Neuronal stem cell (in vitro differentiated cells): Measurements from ENCODE around the gene SFXN5.

Experiments used
- DNase-seq: peaks from one replicate; pipeline ENCODE4 v3.0.0-alpha.2; 2013; ENCODE audit warnings: low spot score
- H2AFZ ChIP-seq: one replicate; pipeline ENCODE4 v1.6.1; 2013; ENCODE audit warnings: mild to moderate bottlenecking, low read length, inconsistent platforms
- H2AK5ac ChIP-seq: 2 replicates; pipeline ENCODE4 v1.6.1; 2013; ENCODE audit warnings: low read depth, mild to moderate bottlenecking, inconsistent platforms, low read length, moderate library complexity, mixed read lengths
- H2BK120ac ChIP-seq: 2 replicates; pipeline ENCODE4 v1.6.1; 2013; ENCODE audit warnings: low read depth, mild to moderate bottlenecking, inconsistent platforms, low read length, moderate library complexity, mixed read lengths
- H2BK12ac ChIP-seq: one replicate; pipeline ENCODE4 v1.6.1; 2013; ENCODE audit warnings: low read length, inconsistent platforms
- H2BK15ac ChIP-seq: 2 replicates; pipeline ENCODE4 v1.6.1; 2013; ENCODE audit warnings: mild to moderate bottlenecking, low read length, inconsistent platforms, mixed read lengths
- H2BK5ac ChIP-seq: one replicate; pipeline ENCODE4 v1.6.1; 2013; ENCODE audit warnings: inconsistent platforms, mild to moderate bottlenecking, low read length, moderate library complexity
- H3K14ac ChIP-seq: one replicate; pipeline ENCODE4 v1.6.1; 2013; ENCODE audit warnings: low read length, inconsistent platforms
- H3K18ac ChIP-seq: 2 replicates; pipeline ENCODE4 v1.6.1; 2013; ENCODE audit warnings: low read length, inconsistent platforms
- H3K23ac ChIP-seq: 2 replicates; pipeline ENCODE4 v1.6.1; 2013; ENCODE audit warnings: low read depth, mild to moderate bottlenecking, mixed read lengths, low read length, inconsistent platforms; ENCODE audit not compliant: poor library complexity
- H3K27ac ChIP-seq: replicated peaks from 3 replicates; pipeline ENCODE4 v1.5.1; 2013; ENCODE audit warnings: low read length, inconsistent platforms
- H3K27me3 ChIP-seq, 3 experiments: 2 replicates each; pipeline ENCODE4 v1.6.1; 2013; ENCODE audit warnings: low read length in 3 of 3, mild to moderate bottlenecking in 2 of 3, inconsistent platforms in 1 of 3, low read depth in 1 of 3, mixed read lengths in 1 of 3, moderate library complexity in 1 of 3; ENCODE audit not compliant: control insufficient read depth in 3 of 3, insufficient read depth in 3 of 3
- H3K36me3 ChIP-seq, 2 donors: replicated peaks in 1 of 2; 2 replicates each; pipeline ENCODE4 v1.6.1; 2013; ENCODE audit warnings: low read length in 2 of 2; ENCODE audit not compliant: control insufficient read depth in 2 of 2, insufficient read depth in 2 of 2
- H3K4ac ChIP-seq: 2 replicates; pipeline ENCODE4 v1.6.1; 2013; ENCODE audit warnings: inconsistent platforms, mild to moderate bottlenecking, low read length, moderate library complexity
- H3K4me1 ChIP-seq, 2 donors: 1 replicate in 1 of 2; 2 replicates in 1 of 2; pipeline ENCODE4 v1.6.1; 2013; ENCODE audit warnings: low read length in 2 of 2, low read depth in 1 of 2; ENCODE audit not compliant: control insufficient read depth in 2 of 2, insufficient read depth in 1 of 2
- H3K4me2 ChIP-seq: one replicate; pipeline ENCODE4 v1.6.1; 2013; ENCODE audit warnings: mild to moderate bottlenecking, low read length, inconsistent platforms; ENCODE audit not compliant: insufficient read depth, poor library complexity, severe bottlenecking
- H3K4me3 ChIP-seq, 2 donors: 2 replicates each; pipeline ENCODE4 v1.5.1; 2013; ENCODE audit warnings: low read length in 2 of 2, mild to moderate bottlenecking in 2 of 2, inconsistent platforms in 1 of 2, moderate library complexity in 1 of 2
- H3K79me1 ChIP-seq: one replicate; pipeline ENCODE4 v1.6.1; 2013; ENCODE audit warnings: low read depth, mild to moderate bottlenecking, inconsistent platforms, low read length, moderate library complexity
- H3K9ac ChIP-seq: one replicate; pipeline ENCODE4 v1.6.1; 2013; ENCODE audit warnings: mild to moderate bottlenecking, low read depth, low read length, inconsistent platforms; ENCODE audit not compliant: poor library complexity
- H3K9me3 ChIP-seq, 2 donors: replicated peaks in 1 of 2; 2 replicates each; pipeline versions ENCODE3 to v1.6.1; 2013; ENCODE audit warnings: low read length in 2 of 2, mild to moderate bottlenecking in 2 of 2, inconsistent platforms in 1 of 2, low read depth in 1 of 2, mixed read lengths in 1 of 2, moderate library complexity in 1 of 2; ENCODE audit not compliant: control insufficient read depth in 2 of 2, insufficient read depth in 1 of 2
- H4K8ac ChIP-seq: one replicate; pipeline ENCODE4 v1.6.1; 2013; ENCODE audit warnings: low read depth, mild to moderate bottlenecking, inconsistent platforms, low read length, moderate library complexity
- H4K91ac ChIP-seq: one replicate; pipeline ENCODE4 v1.6.1; 2013; ENCODE audit warnings: low read length, low read depth, mild to moderate bottlenecking, inconsistent platforms; ENCODE audit not compliant: poor library complexity
- WGBS, 2 donors: extraction: QIAGEN DNeasy Blood & Tissue Kit; methylation state at CpG; one replicate each; pipeline ENCODE4 v1.1.7; 2013; ENCODE audit warnings: missing lambda C conversion rate in 2 of 2, mixed read lengths in 1 of 2; ENCODE audit not compliant: insufficient read length in 2 of 2, insufficient replicate concordance in 1 of 2; ENCODE audit errors: extremely low coverage in 2 of 2; 5-methylcytosine and 5-hydroxymethylcytosine counted together

SFXN5 gene

GRCh38 chr2:72933646-72934151, 137.8 kb downstream of the SFXN5 start:
- Histone ChIP-seq H3K9me3 (no peaks in the 10 kb centered on the region), H2BK5ac (no peak overlapping the region), H2AFZ (no peak overlapping the region), H3K4me3 (no peak overlapping the region), H4K8ac (no peak overlapping the region), H3K4ac (no peak overlapping the region), H2BK12ac (no peak overlapping the region), H2BK120ac (no peak overlapping the region), H3K36me3 (peaks cover 0 to 2% of the 10 kb centered on the region in 2 donors), H4K91ac (no peak overlapping the region), H3K4me2 (no peak overlapping the region), H3K27ac (no peak overlapping the region), H3K4me1 (peaks cover 0 to 2% of the 10 kb centered on the region in 2 donors), H3K23ac (no peak overlapping the region), H3K14ac (no peak overlapping the region), H3K9ac (no peak overlapping the region), H2AK5ac (peak overlapping the region; percentile 23), H3K79me1 (no peaks in the 10 kb centered on the region), H3K27me3 (peaks cover 0 to 92% (median 8%) of the 10 kb centered on the region in 3 experiments), H2BK15ac (no peak overlapping the region), H3K18ac (peak overlapping the region; percentile 23)
- no peak for DNase-seq
- WGBS, 2 donors, result no CpG with 5 or more reads among the region's 12 CpGs

- Histone ChIP-seq H2BK5ac (no peak overlapping the region), H3K4me2 (no peak overlapping the region), H2AFZ (no peak overlapping the region), H2BK120ac (no peak overlapping the region), H3K9ac (no peak overlapping the region), H2BK15ac (no peak overlapping the region), H3K4me1 (peaks cover 0 to 2% of the 10 kb centered on the region in 2 donors), H2BK12ac (no peak overlapping the region), H3K9me3 (no peaks in the 10 kb centered on the region), H3K23ac (no peak overlapping the region), H3K4ac (no peak overlapping the region), H3K27ac (no peak overlapping the region), H4K91ac (no peak overlapping the region), H3K14ac (no peak overlapping the region), H3K18ac (no peak overlapping the region), H3K36me3 (peaks cover 0 to 2% of the 10 kb centered on the region in 2 donors), H3K79me1 (no peaks in the 10 kb centered on the region), H4K8ac (no peak overlapping the region), H3K4me3 (no peak overlapping the region), H2AK5ac (no peak overlapping the region), H3K27me3 (peaks cover 0 to 97% (median 11%) of the 10 kb centered on the region in 3 experiments)
- DNase-seq, result no peak
- WGBS, 2 donors, result no CpG with 5 or more reads among the region's 5 CpGs
These were observed 138.3 kb downstream of the SFXN5 start for GRCh38 chr2:72933207-72933606.

GRCh38 chr2:72932805-72933204, 138.7 kb downstream of the SFXN5 start:
- H3K4me3 ChIP-seq, result no peak overlapping the region
- no peaks in the 10 kb centered on the region for H3K79me1 ChIP-seq
- peaks cover 0 to 2% of the 10 kb centered on the region in 2 donors for H3K36me3 ChIP-seq
- no peak overlapping the region for H3K23ac ChIP-seq
- no peaks in the 10 kb centered on the region for H3K9me3 ChIP-seq
- no peak overlapping the region for H3K27ac ChIP-seq
- WGBS, 2 donors, result no CpG with 5 or more reads among the region's 4 CpGs
- H3K9ac ChIP-seq, result no peak overlapping the region
- H2BK120ac ChIP-seq, result no peak overlapping the region
- no peak overlapping the region for H3K14ac ChIP-seq
- H3K4me1 ChIP-seq, result peaks cover 0 to 2% of the 10 kb centered on the region in 2 donors
- H2AFZ ChIP-seq, result no peak overlapping the region
- H2BK12ac ChIP-seq, result no peak overlapping the region
- no peak overlapping the region for H4K91ac ChIP-seq
- H3K27me3 ChIP-seq, result peaks cover 0 to 98% (median 15%) of the 10 kb centered on the region in 3 experiments
- no peak overlapping the region for H2BK15ac ChIP-seq
- no peak for DNase-seq
- no peak overlapping the region for H3K4me2 ChIP-seq
- H3K18ac ChIP-seq, result no peak overlapping the region
- no peak overlapping the region for H4K8ac ChIP-seq
- H2AK5ac ChIP-seq, result no peak overlapping the region
- H3K4ac ChIP-seq, result no peak overlapping the region
- H2BK5ac ChIP-seq, result no peak overlapping the region

- Histone ChIP-seq H2BK5ac (no peak overlapping the region), H4K8ac (no peak overlapping the region), H3K4me1 (peaks cover 0 to 2% of the 10 kb centered on the region in 2 donors), H3K4me3 (no peak overlapping the region), H3K4me2 (no peak overlapping the region), H3K14ac (no peak overlapping the region), H3K18ac (no peak overlapping the region), H3K27ac (no peak overlapping the region), H3K9ac (peak overlapping the region; percentile 21), H4K91ac (no peak overlapping the region), H3K27me3 (peaks cover 0 to 100% (median 22%) of the 10 kb centered on the region in 3 experiments), H2BK120ac (no peak overlapping the region), H2AK5ac (no peak overlapping the region), H2AFZ (no peak overlapping the region), H2BK12ac (no peak overlapping the region), H3K4ac (no peak overlapping the region), H3K9me3 (no peaks in the 10 kb centered on the region), H3K79me1 (no peaks in the 10 kb centered on the region), H3K23ac (no peak overlapping the region), H2BK15ac (no peak overlapping the region), H3K36me3 (peaks cover 0 to 2% of the 10 kb centered on the region in 2 donors)
- no CpG with 5 or more reads among the region's 5 CpGs for WGBS, 2 donors
- no peak for DNase-seq
These were observed 139.3 kb downstream of the SFXN5 start for GRCh38 chr2:72932045-72932740.
